Measurements from ENCODE around the gene P2RX5.
A peak's percentile ranks its signal among the peaks of the same experiment; 100 is the strongest.

The P2RX5 gene

DNA sequence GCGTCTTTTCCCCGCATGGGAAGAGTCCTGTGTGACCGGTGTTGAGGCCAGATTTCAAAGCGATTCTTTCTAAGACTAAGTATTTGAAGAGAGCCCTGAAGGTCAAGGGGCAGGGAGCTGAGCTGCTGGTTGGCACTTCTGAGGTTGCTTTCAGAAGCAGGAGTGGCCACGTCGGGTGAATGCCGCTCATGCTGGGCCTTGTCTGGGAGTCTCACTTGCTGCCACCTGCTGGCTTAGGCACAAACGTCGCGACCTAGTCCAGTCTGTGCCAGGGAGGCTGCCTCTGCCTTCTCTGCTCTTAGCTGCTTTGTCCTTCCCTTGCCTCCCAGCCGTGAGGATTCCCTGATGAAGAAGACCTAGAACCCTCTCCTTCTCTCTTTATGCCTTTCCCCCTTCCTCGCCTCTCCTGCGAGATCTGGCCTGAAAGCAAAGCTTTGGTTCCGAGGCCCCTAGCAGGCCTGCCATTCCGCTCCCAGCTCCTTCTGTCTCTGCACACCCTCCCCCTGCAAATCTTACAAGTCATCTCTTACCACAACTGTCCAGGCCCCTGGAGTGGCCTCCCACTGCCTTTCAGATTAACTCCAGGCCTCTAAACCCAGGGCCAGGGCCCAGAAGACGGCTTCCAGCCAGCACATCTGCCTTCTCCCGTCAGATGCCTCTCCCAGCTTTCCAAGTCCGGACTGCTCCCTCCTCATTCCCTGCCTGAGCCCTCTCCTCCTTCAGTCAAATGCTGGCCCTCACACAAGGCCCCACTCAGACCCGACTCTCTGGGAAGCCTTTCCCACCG, 48.0 kb downstream of the P2RX5 start:
- DNase-seq, result peak; percentile 39

DNA sequence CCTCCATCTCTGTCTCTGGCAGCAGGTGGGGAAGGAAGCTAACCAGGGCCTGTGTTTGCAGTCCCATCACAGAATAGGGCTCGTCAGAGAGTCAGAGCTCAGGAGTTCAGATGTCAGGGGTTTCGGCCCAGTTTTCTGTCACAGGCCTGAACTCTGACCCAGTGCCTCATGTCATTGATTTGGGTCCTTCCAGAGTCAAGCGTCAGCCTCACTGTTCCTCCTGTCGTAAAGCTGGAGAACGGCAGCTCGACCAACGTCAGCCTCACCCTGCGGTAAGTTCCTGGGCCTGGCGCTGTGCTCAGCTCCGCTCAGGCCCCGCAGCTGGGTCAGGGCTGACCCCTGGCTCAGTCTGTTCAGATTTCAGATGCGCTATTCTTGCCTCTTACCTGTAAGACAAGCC, 48.7 kb downstream of the P2RX5 start:
- DNase-seq, result no peak

- DNase-seq, result no peak
These were observed 50.6 kb downstream of the P2RX5 start for GRCh38 chr17:3645310-3645709.

DNA sequence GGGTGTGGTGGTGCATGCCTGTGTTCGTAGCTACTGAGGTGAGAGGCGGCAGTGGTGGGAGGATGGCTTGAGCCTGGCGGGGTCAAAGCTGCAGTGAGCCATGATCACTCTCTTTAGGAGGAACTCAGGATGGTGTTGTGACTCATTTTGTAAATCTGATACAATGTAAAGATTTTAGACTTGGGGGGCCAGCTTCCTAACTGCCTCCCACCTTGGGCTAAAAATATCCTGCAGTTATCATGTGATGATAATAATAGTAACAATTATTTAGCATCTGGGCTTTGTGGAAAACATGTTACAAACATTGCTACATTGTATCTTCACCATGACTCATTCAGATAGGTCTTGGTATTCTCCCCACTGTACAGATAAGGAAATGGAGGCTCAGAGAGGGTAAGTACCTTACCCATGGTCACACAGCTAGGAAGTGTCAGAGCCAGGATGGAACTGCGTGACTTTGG, 52.0 kb downstream of the P2RX5 start:
- DNase-seq, result no peak

DNA sequence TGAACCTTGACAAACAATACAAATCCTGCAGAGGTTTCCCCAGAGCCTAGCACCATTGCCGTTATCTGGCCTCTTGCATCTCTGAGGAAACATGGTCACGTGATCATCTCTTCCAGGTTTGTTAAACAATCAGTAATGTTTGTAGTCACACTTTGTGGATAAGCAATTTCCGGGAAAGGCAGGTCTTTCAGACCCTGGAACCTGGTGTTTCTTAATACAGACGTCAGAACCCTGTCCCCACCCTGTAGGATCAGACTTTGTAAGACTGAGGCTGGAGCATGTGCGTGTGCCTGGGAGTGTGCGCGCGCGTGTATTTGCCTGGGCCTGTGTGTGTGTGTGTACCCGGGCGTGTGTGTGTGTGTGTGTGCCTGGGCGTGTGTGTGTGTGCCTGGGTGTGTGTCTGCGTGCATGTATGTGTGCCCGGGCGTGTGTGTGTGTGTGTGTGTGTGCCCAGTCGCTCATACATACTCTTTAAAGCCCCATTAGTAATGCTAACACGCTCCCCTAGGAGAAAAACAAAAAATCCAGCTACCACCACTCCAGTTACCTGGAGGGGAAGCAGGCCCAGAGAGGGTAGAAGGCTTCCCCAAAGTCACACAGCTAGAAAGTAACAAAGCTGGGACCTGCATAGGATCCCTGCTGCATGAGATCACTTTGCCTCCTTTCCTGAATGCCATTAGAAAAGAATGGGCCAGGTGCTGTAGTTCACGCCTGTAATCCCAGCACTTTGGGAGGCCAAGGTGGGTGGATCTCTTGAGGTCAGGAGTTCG, 54.1 kb downstream of the P2RX5 start:
- DNase-seq, result no peak

DNA sequence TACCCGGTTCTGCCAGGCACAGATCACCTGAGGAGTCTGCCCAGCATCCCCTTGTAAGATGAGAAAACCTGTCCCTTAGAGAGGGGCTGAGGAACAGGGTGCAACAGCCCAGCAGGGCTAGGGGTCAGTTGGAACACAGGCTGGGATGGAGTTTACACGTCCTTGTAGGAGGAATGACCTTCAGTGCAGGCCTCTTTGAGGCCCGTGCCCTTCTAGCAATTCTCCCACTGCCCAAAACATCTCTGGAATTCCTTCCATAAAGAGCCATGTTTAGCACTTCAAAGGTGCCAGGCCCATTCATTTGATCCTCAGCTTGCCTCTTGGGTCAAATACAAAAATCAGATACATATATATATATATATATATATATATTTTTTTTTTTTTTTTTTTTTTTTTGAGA, 54.9 kb downstream of the P2RX5 start:
- no peak for DNase-seq

GRCh38 chr17:3639981-3640596, 55.9 kb downstream of the P2RX5 start:
- no peak for DNase-seq

GRCh38 chr17:3636908-3637373, 59.0 kb downstream of the P2RX5 start:
- DNase-seq, result peak in 1 of 2 experiments; percentile 6

GRCh38 chr17:3636154-3636907, 59.6 kb downstream of the P2RX5 start, which contains the start of the genes CTNS and SHPK:
Gene CTNS (plus strand): TSS chr17:3636760. CDS start chr17:3640207, 3,447 bp downstream.
Gene SHPK (minus strand): TSS chr17:3636250. CDS start chr17:3636219, 31 bp downstream.
- peak; percentile 90 to 92 for DNase-seq

DNA sequence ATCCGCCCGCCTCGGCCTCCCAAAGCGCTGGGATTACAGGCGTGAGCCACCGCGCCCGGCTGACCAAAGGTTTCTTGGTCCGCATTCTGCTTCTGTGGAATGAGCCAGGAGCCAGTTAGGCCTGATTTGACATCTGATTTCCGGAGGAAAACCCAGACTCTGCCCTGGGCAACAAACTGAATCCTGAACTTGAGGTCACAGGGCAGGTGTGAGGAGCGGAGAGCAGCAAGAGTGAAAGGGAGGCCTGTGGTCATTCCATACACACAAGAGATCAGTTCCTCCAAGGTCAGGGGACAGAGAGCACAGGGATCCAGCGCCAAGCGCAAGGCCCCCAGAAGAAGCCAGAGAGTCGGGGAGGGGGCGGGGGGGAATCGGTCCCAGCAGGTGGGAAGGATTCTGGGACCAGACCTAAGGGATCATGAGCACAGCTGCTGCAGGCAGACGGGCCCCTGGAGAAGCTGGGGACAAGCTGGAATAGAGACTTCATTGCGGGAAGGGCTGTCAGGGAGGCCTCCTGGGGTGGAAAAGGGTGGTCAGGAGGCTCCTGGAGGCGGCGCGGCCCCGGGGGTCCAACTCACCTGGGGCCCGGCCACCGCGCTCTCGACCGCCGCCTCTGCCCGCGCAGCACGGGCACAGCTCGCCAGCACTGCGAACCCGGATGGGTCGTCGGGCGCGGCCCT, 60.3 kb downstream of the P2RX5 start:
- DNase-seq, result no peak

- DNase-seq, result no peak
These were observed 63.7 kb downstream of the P2RX5 start for GRCh38 chr17:3632287-3632686.

DNA sequence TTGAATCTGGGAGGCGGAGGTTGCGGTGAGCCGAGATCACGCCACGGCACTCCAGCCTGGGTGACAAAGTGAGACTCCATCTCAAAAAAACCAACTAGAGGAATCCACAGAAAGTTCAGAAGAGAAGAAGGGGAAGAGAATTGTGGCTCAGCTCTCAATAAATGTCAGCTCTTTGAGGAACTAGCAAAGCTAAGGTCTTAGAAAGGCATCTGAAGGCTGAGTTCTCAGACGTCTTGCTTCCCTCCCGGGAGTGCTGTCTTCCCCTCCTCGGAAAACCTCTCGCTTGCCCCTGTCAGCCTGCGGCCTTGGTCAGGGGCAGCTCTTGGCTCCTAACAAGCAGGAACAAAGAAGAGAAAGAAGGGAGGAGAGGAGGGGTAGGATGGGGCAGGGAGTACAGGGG, 65.2 kb downstream of the P2RX5 start:
- no peak for DNase-seq

GRCh38 chr17:3627769-3628167, 68.2 kb downstream of the P2RX5 start:
- DNase-seq, result no peak

DNA sequence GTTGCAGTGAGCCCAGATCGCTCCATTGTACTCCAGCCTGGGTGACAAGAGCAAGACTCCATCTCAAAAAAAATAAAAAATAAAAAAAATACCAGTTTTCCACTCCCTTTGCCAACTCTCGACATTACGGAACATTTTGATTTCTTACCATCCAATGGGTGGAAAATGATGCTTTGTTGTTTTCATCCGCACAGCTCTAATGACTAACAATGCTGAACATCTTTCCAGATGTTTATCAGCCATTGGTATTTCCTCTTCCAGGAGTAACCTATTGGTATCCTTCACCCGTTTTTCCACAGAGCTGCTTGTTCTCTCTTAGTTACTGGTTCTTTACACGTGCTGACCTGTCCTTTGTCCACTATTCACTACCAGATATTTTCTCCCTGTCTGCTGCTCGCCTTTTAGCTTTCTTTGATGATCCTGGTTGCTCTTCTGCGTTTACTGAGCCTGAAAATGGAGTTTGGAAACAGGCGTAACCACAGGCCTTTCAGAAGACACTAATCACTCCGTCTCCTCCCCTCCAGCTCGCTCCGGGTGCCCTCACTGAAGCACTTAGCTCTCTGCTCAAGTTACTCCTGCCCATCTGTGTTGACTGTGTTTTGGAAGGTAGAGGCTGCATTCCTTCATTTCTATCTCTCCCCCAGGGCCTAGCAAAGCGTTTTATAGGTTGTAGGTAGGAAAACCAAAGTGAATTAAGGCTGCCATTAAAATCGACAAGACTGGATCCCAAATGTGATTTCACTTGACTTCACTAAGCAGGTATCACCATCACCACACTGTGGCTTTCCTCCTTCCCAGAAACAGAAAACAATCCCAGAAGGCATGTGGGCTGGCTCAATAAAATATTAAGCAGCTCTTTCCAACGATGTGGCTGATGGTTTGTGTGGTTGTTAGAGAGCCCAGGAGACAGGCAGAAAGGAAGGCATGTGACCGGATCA, 68.9 kb downstream of the P2RX5 start:
- no peak for DNase-seq
